Mesendoderm (in vitro differentiated cells): ENCODE results near the gene NSMF. TPM values are rescaled to one million over a fixed set of nuclear protein-coding genes. Genes with fewer than 3 reads are reported as not detected.

Source experiments
- DNase-seq: peaks from one replicate; pipeline ENCODE4 v3.0.0; 2013
- H2AK5ac ChIP-seq: 2 replicates; pipeline ENCODE4 v1.6.1; 2013; ENCODE audit warnings: low read length, inconsistent platforms
- H2BK120ac ChIP-seq: 2 replicates; pipeline ENCODE4 v1.6.1; 2013; ENCODE audit warnings: low read depth, mild to moderate bottlenecking, low read length, moderate library complexity, mixed read lengths
- H2BK15ac ChIP-seq: replicated peaks from 2 replicates; pipeline ENCODE4 v1.6.1; 2013; ENCODE audit warnings: low read depth, mild to moderate bottlenecking, moderate library complexity
- H2BK5ac ChIP-seq: 2 replicates; pipeline ENCODE4 v1.6.1; 2013; ENCODE audit warnings: low read length, inconsistent platforms
- H3K18ac ChIP-seq: 2 replicates; pipeline ENCODE4 v1.6.1; 2013; ENCODE audit warnings: mild to moderate bottlenecking, low read length, mixed read lengths
- H3K23ac ChIP-seq: one replicate; pipeline ENCODE4 v1.6.1; 2013; ENCODE audit warnings: low read length
- H3K27ac ChIP-seq: 2 replicates; pipeline ENCODE4 v1.5.1; 2013; ENCODE audit warnings: low read depth, mild to moderate bottlenecking, inconsistent platforms, low read length, moderate library complexity
- H3K27me3 ChIP-seq: 2 replicates; pipeline ENCODE4 v1.6.1; 2013; ENCODE audit warnings: low read length, control low read depth, mild to moderate bottlenecking, inconsistent platforms; ENCODE audit not compliant: insufficient read depth, poor library complexity
- H3K36me3 ChIP-seq: 2 replicates; pipeline ENCODE4 v1.6.1; 2013; ENCODE audit warnings: low read length, inconsistent platforms; ENCODE audit not compliant: control insufficient read depth, insufficient read depth
- H3K4ac ChIP-seq: one replicate; pipeline ENCODE4 v1.6.1; 2013; ENCODE audit warnings: low read depth, mild to moderate bottlenecking, low read length, moderate library complexity
- H3K4me1 ChIP-seq: 2 replicates; pipeline ENCODE4 v1.6.1; 2013; ENCODE audit warnings: low read depth, low read length, inconsistent platforms; ENCODE audit not compliant: control insufficient read depth
- H3K4me2 ChIP-seq: 2 replicates; pipeline ENCODE4 v1.6.1; 2013; ENCODE audit warnings: low read length
- H3K4me3 ChIP-seq: 2 replicates; pipeline ENCODE4 v1.5.1; 2013; ENCODE audit warnings: mild to moderate bottlenecking, low read length
- H3K56ac ChIP-seq: one replicate; pipeline ENCODE4 v1.6.1; 2013; ENCODE audit warnings: low read length
- H3K79me1 ChIP-seq: 2 replicates; pipeline ENCODE4 v1.6.1; 2013; ENCODE audit warnings: low read length, inconsistent platforms
- H3K79me2 ChIP-seq: 2 replicates; pipeline ENCODE4 v1.6.1; 2013; ENCODE audit warnings: mild to moderate bottlenecking, low read length; ENCODE audit not compliant: control insufficient read depth, insufficient read depth
- H3K9ac ChIP-seq: 2 replicates; pipeline ENCODE4 v1.6.1; 2013; ENCODE audit warnings: low read length, inconsistent platforms
- H4K5ac ChIP-seq: one replicate; pipeline ENCODE4 v1.6.1; 2013; ENCODE audit warnings: low read length
- H4K8ac ChIP-seq: one replicate; pipeline ENCODE4 v1.6.1; 2013; ENCODE audit warnings: low read depth, mild to moderate bottlenecking, control low read depth, low read length, moderate library complexity
- WGBS: extraction: QIAGEN DNeasy Blood & Tissue Kit; methylation state at CpG from one replicate; pipeline ENCODE4 v1.1.7; 2013; ENCODE audit warnings: low lambda C conversion rate, missing lambda C conversion rate; ENCODE audit not compliant: insufficient coverage; ENCODE audit errors: extremely low coverage; 5-methylcytosine and 5-hydroxymethylcytosine counted together
- polyA plus RNA-seq, 2 experiments: library from polyadenylated mRNA; stranded (reverse); fragments of 200-250 nt; gene quantifications; one replicate each; pipeline ENCODE4 v1.2.3, GENCODE V29; 2013

Gene NSMF, protein sequence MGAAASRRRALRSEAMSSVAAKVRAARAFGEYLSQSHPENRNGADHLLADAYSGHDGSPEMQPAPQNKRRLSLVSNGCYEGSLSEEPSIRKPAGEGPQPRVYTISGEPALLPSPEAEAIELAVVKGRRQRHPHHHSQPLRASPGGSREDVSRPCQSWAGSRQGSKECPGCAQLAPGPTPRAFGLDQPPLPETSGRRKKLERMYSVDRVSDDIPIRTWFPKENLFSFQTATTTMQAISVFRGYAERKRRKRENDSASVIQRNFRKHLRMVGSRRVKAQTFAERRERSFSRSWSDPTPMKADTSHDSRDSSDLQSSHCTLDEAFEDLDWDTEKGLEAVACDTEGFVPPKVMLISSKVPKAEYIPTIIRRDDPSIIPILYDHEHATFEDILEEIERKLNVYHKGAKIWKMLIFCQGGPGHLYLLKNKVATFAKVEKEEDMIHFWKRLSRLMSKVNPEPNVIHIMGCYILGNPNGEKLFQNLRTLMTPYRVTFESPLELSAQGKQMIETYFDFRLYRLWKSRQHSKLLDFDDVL
- polyA plus RNA-seq (2013, experiment 1 of 2): 27.2 TPM
- 28.2 TPM for polyA plus RNA-seq (2013, experiment 2 of 2)

DNA sequence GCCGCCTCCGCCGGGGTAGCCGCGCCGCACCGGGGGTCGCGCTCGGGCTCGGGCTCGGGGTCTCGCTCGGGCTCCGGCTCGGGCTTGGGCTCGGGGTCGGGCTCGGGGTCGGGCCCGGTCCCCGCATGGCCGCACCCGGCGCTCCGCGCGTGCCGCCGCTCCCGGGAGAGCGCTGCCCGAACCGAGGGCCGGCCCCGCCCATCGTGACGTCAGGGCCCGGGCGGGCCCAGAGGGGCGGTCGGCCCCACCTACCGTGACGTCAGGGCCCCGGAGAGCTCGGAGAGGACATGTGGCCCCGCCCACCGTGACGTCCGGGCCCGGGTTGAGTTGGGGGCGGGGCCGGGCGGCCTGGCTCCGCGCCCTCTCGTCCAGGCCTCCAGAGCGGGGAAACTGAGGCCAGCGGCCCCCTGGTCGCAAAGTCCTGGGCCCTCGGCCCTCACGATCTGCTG lies at the start of gene NSMF:
NSMF (minus strand) TSS at position 183 of the 449 bp plus-strand sequence. CDS start 232 bp downstream, outside the sequence.
- H2BK5ac ChIP-seq: no peak within 1 kb of the TSS
- H3K23ac ChIP-seq: no peak within 1 kb of the TSS
- H3K9ac ChIP-seq: peak within 1 kb of the TSS; percentile 89
- DNase-seq: peak; percentile 90
- no peak within 1 kb of the TSS for H3K27ac ChIP-seq
- H2BK120ac ChIP-seq: no peak within 1 kb of the TSS
- H3K56ac ChIP-seq: peak within 1 kb of the TSS; percentile 94
- H4K5ac ChIP-seq: no peak within 1 kb of the TSS
- no peaks in the 10 kb centered on the region for H3K79me2 ChIP-seq
- H3K4me1 ChIP-seq: peaks cover 4% of the 10 kb centered on the region
- H3K4me3 ChIP-seq: peak within 1 kb of the TSS; percentile 61
- no peak within 1 kb of the TSS for H3K4ac ChIP-seq
- H2AK5ac ChIP-seq: no peak within 1 kb of the TSS
- no peaks in the 10 kb centered on the region for H3K79me1 ChIP-seq
- no peak within 1 kb of the TSS for H2BK15ac ChIP-seq
- H3K36me3 ChIP-seq: no peaks in the 10 kb centered on the region
- no peaks in the 10 kb centered on the region for H3K27me3 ChIP-seq
- no CpG with 5 or more reads among the region's 62 CpGs for WGBS
- no peak within 1 kb of the TSS for H4K8ac ChIP-seq
- peak within 1 kb of the TSS; percentile 81 for H3K4me2 ChIP-seq
- peak within 1 kb of the TSS; percentile 24 for H3K18ac ChIP-seq

DNA sequence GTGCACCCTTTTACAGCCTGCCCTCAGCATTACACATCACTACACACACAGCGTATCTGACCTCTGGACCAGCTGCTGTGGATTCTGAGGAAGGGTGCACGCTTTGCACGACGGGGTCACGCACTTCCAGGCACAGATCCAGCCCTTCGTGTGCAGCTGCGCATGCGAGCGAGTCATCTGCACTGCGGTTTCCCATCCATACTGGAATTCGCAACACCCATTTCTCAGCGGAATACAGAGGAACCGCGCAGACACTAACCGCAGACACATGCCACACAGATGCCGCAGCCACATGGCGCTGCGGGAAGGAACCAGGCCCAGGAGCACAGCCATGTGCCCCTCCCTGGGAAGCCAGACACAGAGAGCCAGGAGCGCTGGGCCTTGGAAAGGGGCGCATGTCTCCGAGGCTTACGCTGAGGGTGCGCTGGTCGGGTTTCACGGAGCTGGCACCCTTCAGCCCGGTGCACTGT lies 47.6 kb upstream of the NSMF start:
- Histone ChIP-seq H3K79me1 (no peaks in the 10 kb centered on the region), H4K5ac (no peak overlapping the region), H2BK120ac (no peak overlapping the region), H3K23ac (no peak overlapping the region), H3K27me3 (no peaks in the 10 kb centered on the region), H3K18ac (no peak overlapping the region), H4K8ac (no peak overlapping the region), H3K36me3 (no peaks in the 10 kb centered on the region), H2BK15ac (no peak overlapping the region), H3K4me2 (no peak overlapping the region), H3K4me3 (no peak overlapping the region), H3K9ac (no peak overlapping the region), H3K27ac (no peak overlapping the region), H3K4me1 (no peaks in the 10 kb centered on the region), H3K79me2 (no peaks in the 10 kb centered on the region), H2AK5ac (no peak overlapping the region), H3K4ac (no peak overlapping the region), H2BK5ac (no peak overlapping the region), H3K56ac (no peak overlapping the region)
- no peak for DNase-seq
- WGBS: no CpG with 5 or more reads among the region's 26 CpGs

DNA sequence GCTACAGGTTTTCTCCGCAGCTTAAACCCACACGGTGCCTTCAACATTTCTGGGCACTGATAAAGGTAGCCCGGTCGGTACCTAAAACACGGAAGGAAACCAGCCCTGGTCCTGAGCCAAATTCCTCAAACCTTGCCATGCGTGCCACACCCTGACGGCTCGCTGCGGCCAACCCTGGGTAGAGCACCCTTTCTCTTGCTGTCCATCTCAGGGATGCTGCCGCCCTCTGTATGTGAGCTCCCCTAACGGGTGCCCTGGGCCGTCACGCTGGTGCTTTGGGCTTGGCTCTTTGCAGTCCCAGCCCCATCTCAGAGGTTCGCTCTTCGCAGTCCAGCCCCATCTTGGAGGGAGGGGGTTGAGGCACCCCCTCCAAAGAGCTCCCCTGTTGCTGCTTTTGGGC lies 47.1 kb upstream of the NSMF start:
- H3K4me3 ChIP-seq: no peak overlapping the region
- H3K56ac ChIP-seq: no peak overlapping the region
- H3K79me2 ChIP-seq: no peaks in the 10 kb centered on the region
- no peak for DNase-seq
- no peak overlapping the region for H2BK15ac ChIP-seq
- H3K27me3 ChIP-seq: no peaks in the 10 kb centered on the region
- H3K4ac ChIP-seq: no peak overlapping the region
- no peak overlapping the region for H3K18ac ChIP-seq
- no peak overlapping the region for H3K4me2 ChIP-seq
- no peaks in the 10 kb centered on the region for H3K4me1 ChIP-seq
- no peaks in the 10 kb centered on the region for H3K36me3 ChIP-seq
- H3K23ac ChIP-seq: no peak overlapping the region
- no peak overlapping the region for H4K8ac ChIP-seq
- no peaks in the 10 kb centered on the region for H3K79me1 ChIP-seq
- H2AK5ac ChIP-seq: no peak overlapping the region
- no peak overlapping the region for H4K5ac ChIP-seq
- no peak overlapping the region for H3K9ac ChIP-seq
- H2BK120ac ChIP-seq: no peak overlapping the region
- no CpG with 5 or more reads among the region's 15 CpGs for WGBS
- no peak overlapping the region for H3K27ac ChIP-seq
- H2BK5ac ChIP-seq: no peak overlapping the region

DNA sequence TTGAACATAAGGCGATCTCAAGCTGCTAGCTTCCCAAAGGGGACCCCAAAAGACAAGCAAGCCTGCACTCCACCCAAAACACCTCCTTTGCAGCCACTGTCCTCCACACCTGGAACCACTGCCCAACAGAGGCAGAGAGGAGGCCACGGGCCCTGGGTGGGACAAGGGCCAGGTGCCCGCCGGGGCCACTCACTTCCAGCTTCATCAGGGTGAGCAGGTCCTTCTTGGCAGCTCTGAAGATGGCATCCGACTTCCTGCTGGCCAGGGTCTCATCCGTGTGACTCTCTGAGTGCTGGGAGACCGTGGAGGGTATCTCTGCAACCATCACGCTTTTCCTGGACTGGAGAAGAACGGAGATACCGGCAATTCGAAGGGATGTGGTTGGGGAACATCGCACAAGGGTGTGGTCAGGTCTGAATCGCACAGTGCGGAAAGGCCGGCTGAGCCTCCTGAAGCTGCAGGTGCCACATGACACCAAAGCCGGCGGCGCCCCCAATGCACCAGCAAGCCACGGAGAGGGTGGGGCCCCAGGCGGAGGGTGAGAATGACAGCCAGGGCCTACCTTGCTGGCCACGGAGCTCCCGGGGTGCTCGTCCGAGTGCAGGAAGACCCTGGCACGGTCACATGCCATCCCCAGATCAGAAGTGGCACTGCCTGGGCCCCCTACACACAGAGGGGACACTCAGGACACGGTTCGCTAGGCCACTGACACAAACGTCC lies 46.4 kb upstream of the NSMF start:
- Histone ChIP-seq H3K36me3 (no peaks in the 10 kb centered on the region), H3K23ac (no peak overlapping the region), H4K5ac (no peak overlapping the region), H3K79me1 (no peaks in the 10 kb centered on the region), H3K27me3 (no peaks in the 10 kb centered on the region), H4K8ac (no peak overlapping the region), H2AK5ac (no peak overlapping the region), H3K4ac (no peak overlapping the region), H2BK15ac (no peak overlapping the region), H3K27ac (no peak overlapping the region), H2BK5ac (no peak overlapping the region), H2BK120ac (no peak overlapping the region), H3K4me2 (no peak overlapping the region), H3K18ac (no peak overlapping the region), H3K4me3 (no peak overlapping the region), H3K56ac (no peak overlapping the region), H3K9ac (no peak overlapping the region), H3K4me1 (no peaks in the 10 kb centered on the region), H3K79me2 (no peaks in the 10 kb centered on the region)
- DNase-seq: no peak
- WGBS: no CpG with 5 or more reads among the region's 28 CpGs

DNA sequence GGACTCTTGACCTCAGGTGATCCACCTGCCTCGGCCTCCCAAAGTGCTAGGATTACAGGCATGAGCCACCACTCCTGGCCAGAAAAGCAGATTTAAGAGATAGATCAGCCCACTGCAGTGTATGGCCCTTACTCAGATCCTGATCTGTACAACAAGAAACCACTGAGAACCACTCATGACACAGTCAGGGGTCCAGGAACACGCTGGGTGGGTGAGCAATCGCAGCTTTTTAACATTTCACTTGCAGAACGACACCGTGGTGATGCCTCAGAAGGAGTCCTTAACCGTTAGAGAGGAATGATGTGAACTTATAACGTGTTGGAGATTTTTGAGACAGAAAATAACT lies 45.3 kb upstream of the NSMF start:
- Histone ChIP-seq H3K9ac (no peak overlapping the region), H2BK15ac (no peak overlapping the region), H2BK5ac (no peak overlapping the region), H3K36me3 (no peaks in the 10 kb centered on the region), H3K4me2 (no peak overlapping the region), H2AK5ac (no peak overlapping the region), H3K56ac (no peak overlapping the region), H3K23ac (no peak overlapping the region), H3K27me3 (no peaks in the 10 kb centered on the region), H4K8ac (no peak overlapping the region), H3K79me1 (no peaks in the 10 kb centered on the region), H3K4me3 (no peak overlapping the region), H2BK120ac (no peak overlapping the region), H3K4me1 (no peaks in the 10 kb centered on the region), H4K5ac (no peak overlapping the region), H3K79me2 (no peaks in the 10 kb centered on the region), H3K27ac (no peak overlapping the region), H3K18ac (no peak overlapping the region), H3K4ac (no peak overlapping the region)
- DNase-seq: no peak
- WGBS: no CpG with 5 or more reads among the region's 7 CpGs
